GM21619 (cell line): ENCODE results near the gene WNT9A.

Source experiments
- ATAC-seq: cut with Tn5 transposase; IDR thresholded peaks from one replicate; pipeline ENCODE4 v1.9.1; 2021; ENCODE audit not compliant: unreplicated experiment

WNT9A gene

GRCh38 chr1:227925582-227926198 lies 22.0 kb downstream of the WNT9A start:
- ATAC-seq, result no peak

- no peak for ATAC-seq
Measured at GRCh38 chr1:227924833-227925574, 22.7 kb downstream of the WNT9A start.

- no peak for ATAC-seq
Measured at GRCh38 chr1:227924168-227924832, 23.4 kb downstream of the WNT9A start.

GRCh38 chr1:227923353-227924167 lies 24.2 kb downstream of the WNT9A start:
- no peak for ATAC-seq

GRCh38 chr1:227922501-227923352 lies 25.0 kb downstream of the WNT9A start:
- no peak for ATAC-seq

- ATAC-seq, result no peak
Measured at GRCh38 chr1:227921461-227922185, 26.1 kb downstream of the WNT9A start.

- no peak for ATAC-seq
Measured at GRCh38 chr1:227920896-227921295, 26.8 kb downstream of the WNT9A start.

GRCh38 chr1:227920426-227920825 lies 27.3 kb downstream of the WNT9A start:
- ATAC-seq, result no peak

- ATAC-seq, result no peak
Measured at GRCh38 chr1:227919906-227920305, 27.8 kb downstream of the WNT9A start.

- ATAC-seq, result no peak
Measured at GRCh38 chr1:227918736-227919135, 29.0 kb downstream of the WNT9A start.

GRCh38 chr1:227918083-227918700 lies 29.5 kb downstream of the WNT9A start:
- ATAC-seq, result no peak

- ATAC-seq, result no peak
Measured at GRCh38 chr1:227917081-227917950, 30.4 kb downstream of the WNT9A start.

- no peak for ATAC-seq
Measured at GRCh38 chr1:227916655-227917054, 31.1 kb downstream of the WNT9A start.

GRCh38 chr1:227915564-227916553 lies 31.9 kb downstream of the WNT9A start:
- no peak for ATAC-seq

GRCh38 chr1:227914801-227915563 lies 32.8 kb downstream of the WNT9A start:
- no peak for ATAC-seq
